ENCODE measurements around the gene TCF4.

DNA sequence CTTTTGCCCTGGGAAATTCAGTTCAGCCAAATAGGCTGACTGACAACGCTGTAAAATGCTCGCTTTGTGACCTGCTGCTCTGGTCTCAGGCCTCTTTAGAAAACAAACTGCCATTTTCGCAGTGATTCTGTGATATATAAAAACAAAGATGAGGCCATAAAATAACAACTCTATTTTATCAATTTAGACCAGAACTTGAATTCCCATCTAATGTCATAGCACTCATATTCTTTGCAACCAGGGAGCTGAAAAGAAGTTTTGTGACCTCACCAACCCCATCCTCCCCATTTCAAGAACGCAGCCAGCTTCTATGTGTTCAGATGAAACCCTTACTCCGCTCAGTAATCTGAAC, 40.3 kb downstream of the TCF4 start:
- no peak for TF ChIP-seq POLR2AphosphoS5 (IDR thresholded peaks at IDR 0.05; ENCODE audit: borderline replicate concordance, low read depth, low read length)
- TF ChIP-seq EZH2 (IDR thresholded peaks at IDR 0.05): no peak
- no peak for TF ChIP-seq FOXP2 (optimal IDR thresholded peaks at IDR 0.05; ENCODE audit: control extremely low read depth, extremely low read length, insufficient read depth)
